Measurements from ENCODE around the gene GGTLC2.

DNA sequence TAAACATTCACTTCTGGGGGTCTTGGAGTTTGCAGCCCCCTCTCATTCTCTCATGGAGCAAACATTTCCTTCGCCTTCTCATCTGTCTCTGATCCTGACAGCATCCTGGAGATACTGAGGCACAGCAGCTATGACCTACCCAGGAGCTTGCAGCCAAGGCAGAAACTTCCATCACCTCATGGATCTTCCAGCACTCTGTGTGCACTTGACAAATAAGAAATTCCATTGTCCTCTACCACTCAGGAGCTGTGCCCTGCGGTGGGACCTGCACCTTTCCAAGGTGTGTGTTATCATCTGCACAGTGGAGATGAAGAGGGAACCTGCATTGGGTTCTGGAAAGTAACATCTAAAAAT is 49.1 kb downstream of the GGTLC2 start:
- TF ChIP-seq, protein P1, sequence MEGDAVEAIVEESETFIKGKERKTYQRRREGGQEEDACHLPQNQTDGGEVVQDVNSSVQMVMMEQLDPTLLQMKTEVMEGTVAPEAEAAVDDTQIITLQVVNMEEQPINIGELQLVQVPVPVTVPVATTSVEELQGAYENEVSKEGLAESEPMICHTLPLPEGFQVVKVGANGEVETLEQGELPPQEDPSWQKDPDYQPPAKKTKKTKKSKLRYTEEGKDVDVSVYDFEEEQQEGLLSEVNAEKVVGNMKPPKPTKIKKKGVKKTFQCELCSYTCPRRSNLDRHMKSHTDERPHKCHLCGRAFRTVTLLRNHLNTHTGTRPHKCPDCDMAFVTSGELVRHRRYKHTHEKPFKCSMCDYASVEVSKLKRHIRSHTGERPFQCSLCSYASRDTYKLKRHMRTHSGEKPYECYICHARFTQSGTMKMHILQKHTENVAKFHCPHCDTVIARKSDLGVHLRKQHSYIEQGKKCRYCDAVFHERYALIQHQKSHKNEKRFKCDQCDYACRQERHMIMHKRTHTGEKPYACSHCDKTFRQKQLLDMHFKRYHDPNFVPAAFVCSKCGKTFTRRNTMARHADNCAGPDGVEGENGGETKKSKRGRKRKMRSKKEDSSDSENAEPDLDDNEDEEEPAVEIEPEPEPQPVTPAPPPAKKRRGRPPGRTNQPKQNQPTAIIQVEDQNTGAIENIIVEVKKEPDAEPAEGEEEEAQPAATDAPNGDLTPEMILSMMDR (IDR thresholded peaks at IDR 0.05; ENCODE audit: poor library complexity, severe bottlenecking): no peak
- TF ChIP-seq POLR2AphosphoS5 (IDR thresholded peaks at IDR 0.05): no peak
- TF ChIP-seq EZH2 (IDR thresholded peaks at IDR 0.05; ENCODE audit: borderline replicate concordance, insufficient read depth, low read length, poor library complexity, severe bottlenecking): no peak
- TF ChIP-seq, protein P2, sequence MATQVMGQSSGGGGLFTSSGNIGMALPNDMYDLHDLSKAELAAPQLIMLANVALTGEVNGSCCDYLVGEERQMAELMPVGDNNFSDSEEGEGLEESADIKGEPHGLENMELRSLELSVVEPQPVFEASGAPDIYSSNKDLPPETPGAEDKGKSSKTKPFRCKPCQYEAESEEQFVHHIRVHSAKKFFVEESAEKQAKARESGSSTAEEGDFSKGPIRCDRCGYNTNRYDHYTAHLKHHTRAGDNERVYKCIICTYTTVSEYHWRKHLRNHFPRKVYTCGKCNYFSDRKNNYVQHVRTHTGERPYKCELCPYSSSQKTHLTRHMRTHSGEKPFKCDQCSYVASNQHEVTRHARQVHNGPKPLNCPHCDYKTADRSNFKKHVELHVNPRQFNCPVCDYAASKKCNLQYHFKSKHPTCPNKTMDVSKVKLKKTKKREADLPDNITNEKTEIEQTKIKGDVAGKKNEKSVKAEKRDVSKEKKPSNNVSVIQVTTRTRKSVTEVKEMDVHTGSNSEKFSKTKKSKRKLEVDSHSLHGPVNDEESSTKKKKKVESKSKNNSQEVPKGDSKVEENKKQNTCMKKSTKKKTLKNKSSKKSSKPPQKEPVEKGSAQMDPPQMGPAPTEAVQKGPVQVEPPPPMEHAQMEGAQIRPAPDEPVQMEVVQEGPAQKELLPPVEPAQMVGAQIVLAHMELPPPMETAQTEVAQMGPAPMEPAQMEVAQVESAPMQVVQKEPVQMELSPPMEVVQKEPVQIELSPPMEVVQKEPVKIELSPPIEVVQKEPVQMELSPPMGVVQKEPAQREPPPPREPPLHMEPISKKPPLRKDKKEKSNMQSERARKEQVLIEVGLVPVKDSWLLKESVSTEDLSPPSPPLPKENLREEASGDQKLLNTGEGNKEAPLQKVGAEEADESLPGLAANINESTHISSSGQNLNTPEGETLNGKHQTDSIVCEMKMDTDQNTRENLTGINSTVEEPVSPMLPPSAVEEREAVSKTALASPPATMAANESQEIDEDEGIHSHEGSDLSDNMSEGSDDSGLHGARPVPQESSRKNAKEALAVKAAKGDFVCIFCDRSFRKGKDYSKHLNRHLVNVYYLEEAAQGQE (IDR thresholded peaks at IDR 0.05; ENCODE audit: borderline replicate concordance): no peak
- no peak for TF ChIP-seq MXI1 (conservative IDR thresholded peaks at IDR 0.05; ENCODE audit: poor library complexity, severe bottlenecking)
- TF ChIP-seq TAF1 (IDR thresholded peaks at IDR 0.05; ENCODE audit: low read depth): no peak
- TF ChIP-seq EP300 (conservative IDR thresholded peaks at IDR 0.05; ENCODE audit: poor library complexity, severe bottlenecking): no peak

Measured in neural cell (in vitro differentiated cells).